Smooth muscle cell of the brain vasculature (primary cell): ENCODE data around the gene ABHD18.
"Not testable (repeated sequence)": the region's sequence is repeated elsewhere in the genome, so short reads cannot be mapped to it uniquely, and the experiment has no call there.

ENCODE experiments used
- DNase-seq: peaks from one replicate; pipeline ENCODE4 v3.0.0-alpha.2; 2012; ENCODE audit warnings: low read depth, low spot score

Gene ABHD18

DNA sequence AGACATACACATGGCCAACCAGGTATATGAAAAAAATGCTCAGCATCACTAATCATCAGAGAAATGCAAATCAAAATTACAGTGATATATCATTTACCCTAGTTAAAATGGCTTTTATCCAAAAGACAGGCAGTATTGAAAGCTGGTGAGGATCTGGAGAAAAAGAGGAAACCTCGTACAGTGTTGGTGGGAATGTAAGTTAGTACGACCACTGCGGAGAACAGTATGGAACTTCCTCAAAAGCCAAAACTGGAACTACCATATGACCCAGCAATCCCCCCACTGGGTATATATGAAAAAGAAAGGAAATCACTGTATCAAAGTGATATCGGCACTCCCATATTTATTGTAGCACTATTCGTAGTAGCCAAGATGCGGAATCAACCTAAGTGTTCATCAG is 23.4 kb downstream of the ABHD18 start:
- DNase-seq = no peak

DNA sequence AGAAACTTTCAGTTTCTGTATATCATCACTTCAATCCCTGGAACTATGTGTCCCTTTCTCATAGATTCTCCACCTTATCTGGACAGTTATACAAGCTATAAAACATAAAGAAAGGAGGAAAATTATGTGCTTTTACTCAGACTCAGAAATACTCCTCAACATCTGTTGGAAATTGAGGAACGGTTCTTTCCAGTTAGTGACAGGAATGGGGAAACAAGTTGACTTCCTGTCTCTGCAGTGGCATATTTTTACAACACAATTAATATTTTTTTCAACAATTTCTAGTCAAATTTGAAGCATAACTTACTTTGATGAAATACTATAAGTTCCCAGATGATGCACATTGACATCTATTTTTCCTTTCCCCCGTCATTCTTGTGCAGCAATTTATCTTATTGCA is 27.9 kb downstream of the ABHD18 start:
- DNase-seq = no peak

DNA sequence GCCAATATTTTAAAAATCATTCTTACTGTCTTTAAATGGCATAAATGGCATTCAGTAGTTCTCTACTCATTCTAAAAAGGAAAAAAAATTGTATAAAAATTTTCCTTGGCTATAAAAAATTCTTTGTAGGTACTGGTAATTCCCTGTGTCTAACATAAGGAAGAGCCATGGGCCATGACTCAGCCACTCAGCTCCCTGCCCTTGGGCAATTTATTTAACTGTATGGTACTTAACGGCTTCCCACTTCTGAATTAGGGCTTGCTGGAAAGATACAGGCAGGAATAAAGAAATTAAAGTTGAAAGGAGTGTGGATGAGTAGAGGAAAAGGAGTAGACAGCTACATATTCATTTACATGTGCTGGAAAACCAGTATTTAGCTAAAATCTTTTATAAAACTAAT is 30.6 kb downstream of the ABHD18 start:
- DNase-seq = no peak

DNA sequence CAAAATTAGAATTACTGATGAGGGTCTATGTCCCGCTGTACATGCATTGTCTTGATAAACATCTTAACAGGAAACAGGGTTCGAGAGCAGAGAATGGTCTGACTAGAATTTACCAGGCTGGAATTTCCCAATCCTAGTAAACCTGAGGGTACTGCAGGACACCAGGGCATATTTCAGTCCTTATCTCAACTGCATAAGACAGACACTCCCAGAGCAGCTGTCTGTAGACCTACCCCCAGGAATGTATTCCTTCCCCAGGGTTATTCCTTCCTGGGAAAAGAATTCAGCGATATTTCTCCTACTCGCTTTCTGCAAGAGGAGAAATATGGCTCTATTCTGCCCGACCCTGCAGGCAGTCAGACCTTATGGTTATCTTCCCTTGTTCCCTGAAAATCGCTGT is 31.3 kb downstream of the ABHD18 start:
- DNase-seq = not testable (repeated sequence)

DNA sequence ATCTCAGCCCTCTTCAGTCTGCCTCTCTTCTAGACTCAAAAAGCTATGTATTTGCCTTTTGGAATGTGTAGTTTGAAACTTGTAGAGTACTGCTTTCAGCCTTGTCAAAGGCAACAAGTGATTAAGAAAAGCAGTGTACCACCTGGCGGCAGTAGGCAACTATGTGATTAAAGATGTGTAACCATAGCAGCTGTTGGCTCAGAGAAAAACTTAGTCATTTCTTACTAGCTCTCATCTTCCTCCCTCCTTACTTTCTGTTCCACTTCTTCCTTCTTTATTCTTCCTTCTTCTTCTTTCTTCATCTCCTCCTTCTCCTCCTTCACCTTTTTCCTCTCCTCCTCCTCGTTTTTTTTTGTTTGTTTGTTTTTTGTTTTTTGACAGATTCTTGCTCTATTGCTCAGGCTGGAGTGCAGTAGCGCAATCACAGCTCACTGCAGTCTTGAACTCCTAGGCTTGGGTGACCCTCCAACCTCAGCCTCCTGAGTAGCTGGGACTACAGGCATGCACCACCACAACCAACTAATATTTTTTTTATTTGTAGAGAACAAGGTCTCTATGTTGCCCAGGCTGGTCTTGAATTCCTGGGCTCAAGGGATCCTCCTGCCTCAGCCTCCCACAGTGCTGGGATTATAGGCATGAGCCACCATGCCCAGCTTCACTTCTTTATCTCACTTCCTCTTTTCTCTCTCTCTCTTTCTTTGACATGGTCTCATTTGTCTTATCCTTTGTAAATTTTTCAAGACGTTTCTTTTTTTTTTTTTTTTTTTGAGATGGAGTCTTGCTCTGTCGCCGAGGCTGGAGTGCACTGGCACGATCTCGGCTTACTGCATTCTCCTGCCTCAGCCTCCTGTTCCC is 32.6 kb downstream of the ABHD18 start:
- DNase-seq = no peak

DNA sequence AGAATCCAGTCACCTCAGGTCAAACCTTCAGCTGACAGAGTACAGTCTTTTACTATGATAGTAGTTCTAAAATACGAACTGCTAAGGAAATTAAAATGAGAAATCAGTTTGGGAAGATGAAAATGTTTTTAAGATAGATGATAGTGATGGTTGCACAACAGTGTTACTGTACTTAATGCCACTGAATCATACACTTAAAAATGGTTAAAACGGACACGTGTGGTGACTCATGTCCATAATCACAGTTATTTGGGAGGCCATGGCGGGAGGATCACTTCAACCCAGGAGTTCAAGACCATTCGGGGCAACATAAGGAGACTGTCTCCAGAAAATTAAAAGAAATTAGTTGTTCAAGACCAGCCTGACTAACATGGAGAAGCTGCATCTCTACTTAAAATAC is 41.4 kb downstream of the ABHD18 start:
- DNase-seq = no peak

DNA sequence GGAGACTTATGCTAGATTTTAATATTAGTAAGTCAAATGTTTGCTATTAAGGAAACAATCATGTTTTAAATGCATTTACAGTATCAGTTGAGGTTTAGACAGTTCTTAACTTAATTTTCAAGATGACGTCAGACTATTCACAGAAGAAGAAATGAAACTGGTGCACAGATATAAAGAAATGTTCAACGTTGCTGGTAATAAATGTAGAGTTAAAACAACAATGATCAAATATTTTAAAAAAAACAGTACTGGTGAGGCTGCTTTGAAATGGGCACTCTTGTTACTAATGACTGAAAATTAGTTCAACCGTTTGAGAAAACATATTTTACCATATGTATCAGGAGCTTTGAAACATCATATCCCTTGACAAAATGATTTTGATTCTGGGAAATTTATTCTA is 44.2 kb downstream of the ABHD18 start:
- no peak for DNase-seq

DNA sequence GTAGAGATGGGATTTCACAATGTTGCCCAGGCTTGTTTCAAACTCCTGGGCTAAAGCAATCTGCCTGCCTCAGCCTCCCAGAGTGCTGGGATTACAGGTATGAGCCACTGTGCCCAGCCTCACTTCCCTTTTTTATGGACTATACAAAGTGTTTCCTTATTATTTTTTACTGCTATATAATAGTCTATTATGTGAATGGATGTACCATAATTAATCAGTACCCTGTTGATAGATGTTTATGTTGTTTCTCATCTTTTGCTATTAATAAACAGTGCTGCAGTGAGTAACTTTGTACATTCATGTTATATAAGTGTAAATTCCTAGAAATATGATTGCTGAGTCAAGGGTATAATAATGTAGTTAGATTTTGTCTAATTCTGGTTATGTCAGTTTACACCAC is 60.1 kb downstream of the ABHD18 start:
- DNase-seq = no peak

DNA sequence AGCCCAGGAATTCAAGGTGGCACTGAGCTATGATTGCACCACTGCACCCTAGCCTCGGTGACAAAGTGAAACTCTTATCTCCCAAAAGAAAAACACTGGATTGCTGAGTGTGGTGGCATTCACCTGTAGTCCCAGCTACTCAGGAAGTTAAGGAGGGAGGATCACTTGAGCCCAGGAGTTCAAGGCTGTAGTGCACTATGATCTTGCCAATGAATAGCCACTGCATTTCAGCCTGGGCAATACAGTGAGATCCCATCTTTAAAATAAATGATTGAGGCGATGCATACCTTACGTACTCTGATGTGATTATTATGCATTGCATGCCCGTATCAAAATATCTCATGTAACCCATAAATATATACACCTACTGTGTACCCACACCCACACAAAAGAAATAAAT is 64.7 kb downstream of the ABHD18 start:
- DNase-seq = no peak

DNA sequence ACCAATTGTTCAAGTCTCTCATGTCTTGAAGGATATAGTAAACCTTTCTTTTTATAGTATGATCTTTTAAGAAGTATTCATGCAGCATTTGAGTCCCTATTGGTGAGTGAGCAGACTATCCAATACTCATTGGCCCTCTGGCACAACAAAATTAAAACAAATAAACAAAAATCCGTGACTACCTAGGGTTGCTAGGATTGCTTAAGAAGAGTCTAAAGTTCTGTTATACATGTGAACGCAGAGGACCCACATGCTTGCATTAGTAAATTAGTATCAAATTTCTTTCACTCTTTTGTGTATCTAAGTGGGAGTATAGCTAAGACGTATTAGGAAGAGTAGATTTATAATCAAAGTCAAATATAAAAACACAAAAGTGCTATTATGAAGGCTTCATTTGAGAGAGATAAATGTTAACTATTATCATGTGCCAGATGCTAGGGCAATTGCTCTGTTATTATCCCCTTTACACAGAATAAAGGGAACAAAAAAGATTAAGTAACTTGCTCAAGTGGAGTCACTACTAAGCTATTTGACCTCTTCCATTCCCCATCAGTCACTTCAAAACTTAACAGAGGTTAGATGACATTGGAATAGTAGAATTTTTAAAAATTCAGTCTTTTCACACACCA is 66.7 kb downstream of the ABHD18 start:
- DNase-seq = no peak

DNA sequence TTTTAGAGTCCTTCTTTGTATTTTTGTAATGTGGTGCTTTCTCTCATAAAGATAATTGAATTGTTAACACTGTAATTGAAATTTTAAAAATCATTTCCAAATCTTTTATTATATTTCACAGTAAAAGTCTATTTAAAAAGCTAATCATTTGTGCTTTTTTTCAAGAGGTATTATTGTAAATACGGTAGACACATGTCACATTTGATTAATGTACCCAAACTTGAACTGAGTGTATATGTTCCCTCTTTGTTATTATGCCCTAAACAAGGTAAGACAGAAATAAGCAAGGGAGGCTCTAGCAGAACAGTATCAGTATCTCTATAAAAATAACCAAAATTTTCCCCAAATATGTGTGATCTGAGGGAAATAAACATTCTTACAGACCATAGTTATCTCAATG is 74.4 kb downstream of the ABHD18 start:
- DNase-seq = no peak

DNA sequence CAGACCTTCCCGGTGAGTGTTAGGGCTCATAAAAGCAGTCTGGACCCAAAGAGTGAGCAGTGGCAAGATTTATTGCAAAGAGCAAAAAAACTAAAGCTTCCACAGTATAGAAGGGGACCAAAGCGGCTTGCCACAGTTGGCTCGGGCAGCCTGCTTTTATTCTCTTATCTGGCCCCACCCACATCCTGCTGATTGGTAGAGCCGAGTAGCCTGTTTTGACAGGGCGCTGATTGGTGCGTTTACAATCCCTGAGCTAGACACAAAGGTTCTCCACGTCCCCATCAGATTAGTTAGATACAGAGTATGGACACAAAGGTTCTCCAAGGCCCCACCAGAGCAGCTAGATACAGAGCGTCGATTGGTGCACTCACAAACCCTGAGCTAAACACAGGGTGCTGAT is 81.8 kb downstream of the ABHD18 start:
- DNase-seq = not testable (repeated sequence)

DNA sequence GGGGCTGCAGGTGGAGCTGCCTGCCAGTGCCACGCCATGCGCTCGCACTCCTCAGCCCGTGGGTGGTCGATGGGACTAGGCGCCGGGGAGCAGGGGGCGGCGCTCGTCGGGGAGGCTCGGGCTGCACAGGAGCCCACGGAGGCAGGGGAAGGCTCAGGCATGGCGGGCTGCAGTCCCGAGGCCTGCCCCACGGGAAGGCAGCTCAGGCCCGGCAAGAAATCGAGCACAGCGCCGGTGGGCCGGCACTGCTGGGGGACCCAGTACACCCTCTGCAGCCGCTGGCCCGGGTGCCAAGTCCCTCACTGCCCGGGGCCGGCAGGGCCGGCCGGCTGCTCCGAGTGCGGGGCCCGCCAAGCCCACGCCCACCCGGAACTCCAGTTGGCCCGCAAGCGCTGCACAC is 82.3 kb downstream of the ABHD18 start:
- not testable (repeated sequence) for DNase-seq

DNA sequence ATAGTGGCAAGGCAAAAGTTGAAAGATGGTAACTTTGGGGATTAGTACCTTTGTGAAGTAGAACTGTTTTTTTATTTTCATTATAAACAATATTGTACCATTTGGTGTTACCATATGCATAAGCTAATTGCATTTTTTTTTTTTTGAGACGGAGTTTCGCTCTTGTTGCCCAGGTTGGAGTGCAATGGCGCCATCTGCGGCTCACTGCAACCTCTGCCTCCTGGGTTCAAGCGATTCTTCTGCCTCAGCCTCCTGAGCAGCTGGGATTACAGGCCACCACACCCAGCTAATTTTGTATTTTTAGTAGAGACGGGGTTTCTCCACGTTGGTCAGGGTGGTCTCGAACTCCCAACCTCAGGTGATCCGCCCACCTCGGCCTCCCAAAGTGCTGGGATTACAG is 86.0 kb downstream of the ABHD18 start:
- DNase-seq = not testable (repeated sequence)

DNA sequence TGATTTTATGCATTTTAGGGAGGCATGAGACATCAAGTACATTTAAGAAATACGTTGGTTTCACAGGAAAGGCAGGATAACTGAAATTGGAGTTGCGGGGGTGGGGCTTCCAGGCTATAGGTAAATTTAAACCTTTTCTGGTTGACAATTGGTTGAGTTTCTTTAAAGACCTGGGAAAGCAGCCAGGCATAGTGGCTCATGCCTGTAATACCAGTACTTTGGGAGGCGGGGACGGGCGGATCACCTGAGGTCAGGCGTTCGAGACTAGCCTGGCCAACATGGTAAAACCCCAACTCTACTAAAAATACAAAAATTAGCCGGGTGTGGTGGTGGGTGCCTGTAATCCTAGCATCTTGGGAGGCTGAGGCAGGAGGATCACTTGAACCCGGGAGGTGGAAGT is 89.7 kb downstream of the ABHD18 start:
- DNase-seq = not testable (repeated sequence)

DNA sequence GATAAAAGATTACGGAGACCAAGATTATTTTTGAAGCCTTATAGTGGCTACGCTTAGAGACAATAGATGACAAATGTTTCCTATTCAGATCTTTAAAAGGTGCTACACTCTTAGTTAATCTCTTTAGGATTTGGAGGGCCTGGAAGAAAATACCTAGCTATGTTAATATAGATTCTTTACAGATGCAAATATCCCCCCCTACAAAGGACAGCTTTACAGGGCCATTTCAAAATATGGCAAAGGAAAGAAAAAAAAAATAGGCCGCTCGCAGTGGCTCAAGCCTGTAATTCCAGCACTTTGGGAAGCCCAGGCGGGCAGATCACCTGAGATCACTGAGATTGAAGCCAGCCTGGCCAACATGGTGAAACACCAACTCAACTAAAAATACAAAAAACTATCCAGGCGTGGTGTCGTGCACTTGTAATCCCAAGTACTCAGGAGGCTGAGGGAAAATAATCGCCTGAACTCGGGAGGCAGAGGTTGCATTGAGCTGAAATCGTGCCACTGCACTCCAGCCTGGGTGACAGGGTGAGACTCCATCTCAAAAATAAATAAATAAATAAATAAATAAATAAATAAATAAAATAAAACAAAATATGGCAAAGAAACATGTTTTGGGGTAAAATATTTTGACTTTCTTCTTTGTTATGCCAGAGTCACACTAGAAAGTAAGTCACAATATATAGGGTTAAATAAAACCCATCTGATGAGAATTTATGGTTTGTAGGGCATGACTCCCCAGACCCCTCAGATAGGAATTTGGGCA is 90.4 kb downstream of the ABHD18 start:
- not testable (repeated sequence) for DNase-seq

DNA sequence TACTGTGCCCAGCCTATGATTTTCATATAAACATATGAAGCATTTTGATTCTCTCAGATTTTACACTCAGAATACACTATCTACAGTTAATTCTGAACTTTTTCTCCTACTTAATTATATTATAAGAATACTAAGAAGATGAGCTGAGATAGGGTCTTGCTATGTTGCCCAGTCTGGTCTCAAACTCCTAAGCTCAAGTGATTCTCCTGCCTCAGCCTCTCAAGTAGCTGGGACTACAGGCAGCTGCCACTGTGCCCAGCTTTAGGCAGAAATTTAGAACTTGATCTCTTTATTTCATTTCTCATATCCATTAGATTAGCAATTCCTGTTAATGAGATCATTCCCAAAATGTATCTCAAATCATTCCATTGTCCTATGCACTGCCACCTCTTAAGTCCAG is 91.2 kb downstream of the ABHD18 start:
- DNase-seq = no peak

DNA sequence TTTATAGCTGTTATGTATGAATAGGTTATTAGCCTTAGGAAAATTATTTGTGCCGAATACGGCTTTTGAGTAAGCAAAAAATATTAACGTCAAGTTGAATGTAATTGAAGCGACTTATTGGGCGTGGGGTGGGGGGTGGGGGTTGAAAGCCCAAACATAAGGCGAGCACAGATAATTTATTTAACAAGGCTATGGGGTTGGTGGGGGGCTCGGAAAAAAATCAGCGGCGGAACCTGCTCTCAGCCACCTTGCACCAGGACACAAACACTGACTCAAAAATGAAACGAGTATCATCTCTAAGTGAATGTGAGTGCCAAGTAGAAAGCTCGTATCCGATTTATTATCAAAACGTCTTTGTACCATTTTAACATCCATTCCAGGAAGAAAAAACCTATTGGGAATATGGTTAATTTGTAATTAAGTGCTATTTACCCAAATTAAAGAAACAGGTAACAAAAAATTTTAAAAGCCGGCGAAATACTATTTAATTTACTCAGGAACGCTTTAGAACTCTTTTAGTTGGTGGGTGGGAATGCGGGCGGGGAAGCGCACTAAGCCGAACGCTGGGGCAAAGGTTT is 95.0 kb downstream of the ABHD18 start:
- no peak for DNase-seq

DNA sequence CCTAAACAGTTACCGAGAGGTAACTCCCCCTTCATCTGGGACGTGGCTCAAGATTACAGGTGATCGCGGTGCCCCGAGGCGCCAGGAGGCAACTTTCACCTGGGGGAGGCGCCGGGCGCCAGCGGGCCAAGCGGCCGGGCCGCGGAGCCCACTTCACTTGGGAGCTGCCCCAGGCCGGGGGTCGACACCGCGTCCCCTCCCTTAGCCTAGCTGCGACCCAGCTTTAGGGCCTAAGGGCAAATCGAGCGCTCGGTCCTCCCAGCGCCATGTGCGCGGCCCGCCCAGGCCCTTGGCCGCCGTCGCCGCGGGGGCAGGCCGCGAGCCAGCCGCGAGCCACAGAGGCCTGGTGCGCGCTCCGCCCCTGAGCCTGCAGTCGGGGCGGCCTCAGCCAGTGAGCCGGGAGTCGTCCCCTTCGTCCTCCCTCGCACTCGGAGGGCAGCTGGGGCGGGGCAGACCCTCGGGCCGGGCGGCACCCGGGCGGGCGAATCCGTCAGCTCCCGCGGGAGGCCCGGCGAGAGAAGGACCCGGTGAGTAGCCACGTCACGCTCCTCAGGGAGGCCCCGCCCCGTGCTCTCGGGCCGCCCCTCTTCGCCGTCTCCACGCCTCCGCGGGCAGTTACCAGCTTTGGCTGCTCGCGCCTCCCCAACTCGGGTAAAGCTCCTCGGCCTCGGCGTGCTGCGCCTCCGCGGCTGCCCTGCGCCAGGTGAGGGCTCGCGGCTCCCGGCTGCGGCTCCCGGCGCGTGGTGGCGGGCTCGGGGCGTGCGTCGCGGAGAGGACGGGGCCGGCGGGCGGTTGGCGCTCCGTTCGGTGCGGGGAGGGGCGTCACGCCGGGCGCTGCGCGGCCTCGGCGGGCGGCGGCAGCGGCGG is 95.7 kb downstream of the ABHD18 start, which contains the start of gene LARP1B:
LARP1B (plus strand) TSS at position 614 of the 867 bp plus-strand sequence. CDS start 13,640 bp downstream, outside the sequence.
- DNase-seq = peak; percentile 80

DNA sequence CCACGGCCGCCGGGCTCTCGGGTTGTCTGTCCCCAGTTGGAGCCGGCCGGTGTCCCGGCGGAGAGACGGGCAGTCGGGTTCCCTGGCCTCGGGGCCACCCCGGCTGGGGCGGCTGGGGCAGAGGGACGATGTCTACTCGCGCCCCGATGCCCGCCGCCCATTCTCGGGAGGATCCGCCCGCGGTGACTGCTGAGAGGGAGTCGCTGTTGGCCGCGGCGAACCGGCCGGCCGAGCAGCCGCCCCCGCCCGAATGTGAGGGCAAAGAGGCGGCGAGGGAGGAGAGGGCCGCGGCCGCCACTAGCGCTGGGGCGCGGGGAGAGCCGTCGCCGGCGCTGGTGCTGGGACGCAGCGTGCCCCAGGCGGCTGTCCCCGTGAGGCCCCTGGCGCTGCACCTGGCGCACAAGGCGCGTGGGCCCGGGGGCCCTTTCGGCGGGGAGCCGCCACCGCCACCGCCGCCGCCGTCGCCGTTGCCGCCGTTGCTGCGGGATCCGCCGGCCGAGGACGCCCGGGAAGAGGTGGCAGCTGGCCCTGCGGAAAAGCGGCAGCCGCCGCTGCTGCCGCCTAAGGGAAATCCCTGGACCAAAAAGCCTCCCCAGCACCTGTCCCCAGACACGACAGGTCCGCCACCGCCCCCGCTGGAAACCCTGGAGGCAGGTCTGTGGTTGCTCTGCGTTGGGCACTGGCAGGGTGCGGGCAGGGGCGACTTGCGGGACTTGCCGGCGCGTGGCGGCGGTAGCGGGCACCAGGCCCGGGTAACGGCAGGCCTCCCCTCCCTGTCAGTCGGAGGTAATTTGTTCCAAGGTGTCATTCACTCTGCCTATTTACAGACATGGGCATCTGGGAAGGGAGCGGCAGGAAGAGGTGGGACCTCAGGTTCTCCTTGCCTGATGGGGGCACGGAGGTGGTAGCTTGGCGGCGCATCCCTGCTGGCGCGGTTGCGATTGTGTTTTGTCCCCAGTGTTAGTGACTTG is 96.6 kb downstream of the ABHD18 start:
- DNase-seq = no peak
